GM11168 (cell line): ENCODE results near the gene PDK2.
"Not testable (repeated sequence)": the region's sequence is repeated elsewhere in the genome, so short reads cannot be mapped to it uniquely, and the experiment has no call there.

Source experiments
- in situ Hi-C: fragments of 300-500 bp; cut with MboI; formaldehyde crosslinking; loops from one replicate; pipeline ENCODE4 v1.12.0; 2022; ENCODE audit warnings: low sequenced_read_pairs; ENCODE audit not compliant: unreplicated experiment

The PDK2 gene

GRCh38 chr17:50057521-50057991 lies 37.6 kb upstream of the PDK2 start:
- in situ Hi-C loops, result no loop called here

DNA sequence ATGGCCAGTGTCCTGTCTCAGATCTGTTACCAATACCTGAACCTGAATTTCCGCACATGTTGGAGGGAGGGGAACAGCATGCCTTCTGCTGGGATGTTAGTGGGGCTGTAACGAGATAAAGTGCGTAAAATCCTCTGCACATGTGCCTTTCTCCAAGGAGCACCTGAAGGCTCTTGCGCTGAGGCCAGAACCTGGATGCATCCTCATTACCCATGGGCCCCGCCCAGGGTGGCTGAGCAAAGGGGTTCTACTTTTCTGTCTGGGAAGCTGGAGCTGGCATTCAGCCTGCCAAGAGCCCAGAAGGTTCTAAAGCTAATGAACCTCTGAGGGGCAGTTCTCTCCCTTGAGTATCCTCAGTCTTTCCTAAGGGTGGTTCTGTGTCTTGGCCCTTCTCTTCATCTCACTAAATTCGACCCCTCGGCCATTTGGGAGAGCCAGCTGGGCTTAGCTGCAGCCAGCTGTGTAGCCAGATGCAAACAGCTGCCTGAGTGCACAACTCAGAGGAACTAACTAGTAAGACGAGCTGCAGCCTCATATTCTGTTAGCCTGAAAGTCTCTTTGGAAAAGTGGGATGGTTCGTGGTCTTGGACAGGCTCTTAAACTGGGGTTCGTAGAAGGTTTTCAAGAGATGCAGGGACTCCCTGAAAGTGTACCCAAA lies 36.7 kb upstream of the PDK2 start:
- in situ Hi-C loops, result no loop called here

GRCh38 chr17:50059256-50059655 lies 35.9 kb upstream of the PDK2 start:
- in situ Hi-C loops, result no loop called here

GRCh38 chr17:50059759-50060273 lies 35.3 kb upstream of the PDK2 start:
- in situ Hi-C loops, result no loop called here

- in situ Hi-C loops, result no loop called here
Measured at GRCh38 chr17:50060951-50061712, 34.0 kb upstream of the PDK2 start.

GRCh38 chr17:50061713-50062045 lies 33.5 kb upstream of the PDK2 start:
- in situ Hi-C loops, result not testable (repeated sequence)

- in situ Hi-C loops, result no loop called here
Measured at GRCh38 chr17:50062293-50063243, 32.6 kb upstream of the PDK2 start.

DNA sequence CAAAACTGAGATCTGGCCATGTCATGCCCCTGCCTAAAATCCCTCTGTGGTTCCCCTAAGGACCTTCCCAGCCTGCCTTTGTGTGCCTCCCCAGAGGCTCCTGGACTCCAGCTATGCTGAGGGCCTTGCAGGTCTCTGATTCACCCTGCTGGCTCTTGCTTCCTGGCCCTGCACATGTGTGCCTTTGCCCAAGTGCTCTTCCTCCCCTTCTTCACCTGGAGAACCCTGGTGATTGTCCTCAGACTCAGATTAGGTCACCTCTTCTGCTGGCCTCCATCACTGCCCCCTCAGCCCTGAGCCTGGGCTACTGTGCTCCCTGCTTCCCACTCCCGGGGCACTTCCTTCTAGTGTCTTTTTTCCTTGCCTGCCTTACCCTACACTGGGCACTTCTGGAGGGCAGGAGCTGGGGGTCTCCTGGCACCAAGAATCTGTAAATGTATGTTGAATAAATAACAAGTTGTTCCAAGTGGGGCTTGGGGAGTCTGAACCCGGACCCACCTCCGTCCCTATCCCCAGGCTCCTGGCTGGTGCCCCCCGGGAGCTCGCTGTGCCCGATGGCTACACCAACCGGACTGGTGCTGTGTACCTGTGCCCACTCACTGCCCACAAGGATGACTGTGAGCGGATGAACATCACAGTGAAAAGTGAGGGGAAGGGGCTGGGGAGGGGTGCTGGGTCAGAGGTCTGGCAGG lies 31.4 kb upstream of the PDK2 start:
- in situ Hi-C loops, result no loop called here

GRCh38 chr17:50064253-50065001 lies 30.7 kb upstream of the PDK2 start:
- in situ Hi-C loops, result no loop called here

DNA sequence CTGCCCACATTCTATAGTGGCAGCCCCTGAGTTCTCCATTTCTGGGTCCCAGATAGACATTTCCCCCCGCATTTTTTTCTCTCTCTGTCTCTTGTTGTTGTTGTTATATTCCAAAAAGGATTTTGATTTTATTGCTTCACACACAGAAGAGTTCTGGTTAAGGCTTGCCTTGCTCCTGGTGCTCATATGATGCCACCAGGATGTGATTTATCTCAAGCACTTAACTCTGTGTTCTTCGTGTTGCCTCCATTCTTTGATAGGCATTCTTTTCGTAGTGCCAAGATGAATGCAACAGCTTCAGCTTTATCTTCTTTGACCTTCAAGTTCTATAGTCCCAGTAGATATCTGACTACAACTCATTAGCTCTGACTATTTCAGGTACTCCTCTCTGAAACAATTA lies 30.1 kb upstream of the PDK2 start:
- in situ Hi-C loops, result no loop called here

DNA sequence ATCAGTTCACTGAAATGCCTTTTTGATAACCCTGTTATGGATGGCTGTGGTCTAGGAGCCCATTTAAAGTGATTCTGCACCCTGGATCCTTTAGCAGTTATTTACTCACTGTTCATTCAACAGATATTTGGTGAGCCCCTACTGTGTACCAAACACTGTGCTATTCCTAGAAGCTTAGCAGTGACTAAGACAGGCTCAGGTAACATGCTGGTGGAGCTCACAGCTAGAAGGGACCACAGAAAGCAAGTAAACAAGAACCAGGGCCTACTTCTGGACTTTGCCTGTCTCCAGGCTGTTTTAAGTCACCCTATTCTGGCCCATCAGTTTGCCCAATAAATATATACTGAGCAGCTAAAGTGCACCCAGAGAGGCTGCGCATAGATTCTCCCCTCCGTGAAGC lies 28.2 kb upstream of the PDK2 start:
- in situ Hi-C loops, result no loop called here

DNA sequence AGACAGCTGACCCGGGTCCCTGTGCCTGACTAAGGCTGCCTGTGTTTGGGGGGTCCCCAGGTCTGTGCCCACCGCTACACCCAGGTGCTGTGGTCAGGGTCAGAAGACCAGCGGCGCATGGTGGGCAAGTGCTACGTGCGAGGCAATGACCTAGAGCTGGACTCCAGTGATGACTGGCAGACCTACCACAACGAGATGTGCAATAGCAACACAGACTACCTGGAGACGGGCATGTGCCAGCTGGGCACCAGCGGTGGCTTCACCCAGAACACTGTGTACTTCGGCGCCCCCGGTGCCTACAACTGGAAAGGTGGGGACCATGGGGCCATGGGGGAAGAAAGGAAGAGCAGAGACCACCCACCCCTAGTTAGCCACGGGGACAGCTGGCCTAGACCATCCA lies 27.2 kb upstream of the PDK2 start:
- in situ Hi-C loops, result no loop called here

DNA sequence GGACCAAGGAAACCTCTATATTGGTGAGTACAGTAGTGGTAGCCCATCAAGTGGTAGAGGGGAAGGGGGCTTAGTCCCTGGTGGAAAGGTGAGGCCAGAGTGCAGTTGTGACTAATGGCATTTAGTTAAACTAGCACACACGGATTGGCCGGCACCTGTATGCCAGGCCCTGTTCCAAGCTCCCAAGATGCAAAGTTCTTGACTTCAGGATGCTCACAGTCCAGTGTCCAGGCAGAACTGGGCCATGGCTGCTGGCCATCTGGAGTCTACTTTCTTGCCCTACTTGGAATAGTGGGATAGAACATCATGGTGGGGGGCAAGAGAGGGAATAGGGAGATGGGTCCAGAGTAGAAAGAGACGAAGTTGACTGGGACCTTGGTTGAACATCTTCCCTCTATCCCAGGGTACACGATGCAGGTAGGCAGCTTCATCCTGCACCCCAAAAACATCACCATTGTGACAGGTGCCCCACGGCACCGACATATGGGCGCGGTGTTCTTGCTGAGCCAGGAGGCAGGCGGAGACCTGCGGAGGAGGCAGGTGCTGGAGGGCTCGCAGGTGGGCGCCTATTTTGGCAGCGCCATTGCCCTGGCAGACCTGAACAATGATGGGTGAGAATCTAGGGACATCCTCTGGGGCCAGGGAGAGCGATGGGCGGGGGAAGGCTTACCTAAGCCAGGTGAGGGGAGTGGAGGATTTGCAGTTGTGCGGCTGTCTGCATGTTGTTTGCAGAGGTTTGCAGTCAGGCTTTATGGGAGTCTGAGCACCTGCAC lies 24.1 kb upstream of the PDK2 start:
- in situ Hi-C loops, result no loop called here

GRCh38 chr17:50071692-50072091 lies 23.5 kb upstream of the PDK2 start:
- in situ Hi-C loops, result no loop called here

DNA sequence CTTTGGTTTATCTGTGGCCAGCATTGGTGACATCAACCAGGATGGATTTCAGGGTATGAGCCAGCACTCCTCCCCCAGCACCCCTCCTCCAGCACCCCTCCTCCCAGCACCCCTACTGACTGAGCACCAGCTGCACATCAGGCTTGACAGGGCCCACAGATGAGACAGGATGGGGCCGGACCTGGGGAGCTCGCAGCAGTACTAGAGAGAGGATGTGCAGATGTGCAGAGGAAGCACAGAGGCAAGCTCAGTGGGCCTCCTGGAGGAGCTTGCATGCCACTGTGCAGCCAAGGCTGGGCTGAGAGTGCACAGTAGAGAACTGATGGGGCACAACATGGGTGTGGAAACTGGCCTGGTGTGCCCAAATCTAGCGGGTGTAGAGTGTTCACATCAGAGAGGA lies 23.0 kb upstream of the PDK2 start:
- in situ Hi-C loops, result no loop called here

- in situ Hi-C loops, result no loop called here
Measured at GRCh38 chr17:50072925-50073324, 22.2 kb upstream of the PDK2 start.

DNA sequence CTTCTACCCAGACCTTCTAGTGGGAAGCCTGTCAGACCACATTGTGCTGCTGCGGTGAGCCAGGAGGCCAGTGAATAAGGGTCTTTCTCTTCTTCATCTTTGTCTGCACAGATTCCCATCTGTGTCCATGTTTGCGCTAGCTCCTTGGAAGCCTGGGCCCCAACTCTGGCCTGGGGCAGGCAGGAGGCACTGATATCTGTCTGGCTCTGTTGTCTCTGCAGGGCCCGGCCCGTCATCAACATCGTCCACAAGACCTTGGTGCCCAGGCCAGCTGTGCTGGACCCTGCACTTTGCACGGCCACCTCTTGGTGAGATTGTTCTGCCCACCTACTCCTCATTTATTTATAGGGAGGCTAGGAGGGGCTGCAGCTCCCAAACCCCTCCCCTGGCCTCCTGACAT lies 20.9 kb upstream of the PDK2 start:
- in situ Hi-C loops, result no loop called here

DNA sequence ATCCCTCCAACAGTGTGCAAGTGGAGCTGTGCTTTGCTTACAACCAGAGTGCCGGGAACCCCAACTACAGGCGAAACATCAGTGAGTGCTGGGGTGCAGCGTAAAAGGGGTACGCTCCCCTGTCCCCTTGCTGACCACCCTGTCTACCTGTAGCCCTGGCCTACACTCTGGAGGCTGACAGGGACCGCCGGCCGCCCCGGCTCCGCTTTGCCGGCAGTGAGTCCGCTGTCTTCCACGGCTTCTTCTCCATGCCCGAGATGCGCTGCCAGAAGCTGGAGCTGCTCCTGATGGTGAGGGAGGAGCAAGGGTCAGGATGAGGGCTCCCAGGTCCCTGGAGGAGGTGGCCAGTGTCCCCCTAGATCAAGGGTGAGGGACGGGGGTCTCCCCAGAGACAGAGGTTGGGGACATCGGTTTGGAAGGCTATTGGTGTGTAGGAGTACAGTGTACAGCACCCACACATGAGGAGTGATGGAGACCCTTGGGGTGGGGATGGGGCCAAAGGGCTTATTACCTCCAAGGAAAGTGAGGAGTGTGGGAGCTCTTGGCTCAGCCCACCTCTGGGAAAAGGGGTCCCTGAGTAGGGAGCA lies 19.6 kb upstream of the PDK2 start:
- in situ Hi-C loops, result no loop called here
